IPS DF 6.9 (cell line): ENCODE measurements around the gene PCDHA11.
"Not testable (repeated sequence)": the region's sequence is repeated elsewhere in the genome, so short reads cannot be mapped to it uniquely, and the experiment has no call there.

ENCODE experiments used
- DNase-seq: peaks from one replicate; pipeline ENCODE4 v3.0.0-alpha.2; 2013; ENCODE audit warnings: low read depth, low spot score
- H3K27ac ChIP-seq: one replicate; pipeline ENCODE4 v1.5.1; 2013; ENCODE audit warnings: low read length, control low read depth
- H3K27me3 ChIP-seq: 2 replicates; pipeline ENCODE4 v1.6.1; 2013; ENCODE audit warnings: mild to moderate bottlenecking, low read length; ENCODE audit not compliant: control insufficient read depth, insufficient read depth
- H3K36me3 ChIP-seq: 2 replicates; pipeline ENCODE4 v1.6.1; 2013; ENCODE audit warnings: low read length; ENCODE audit not compliant: control insufficient read depth, insufficient read depth
- H3K4me1 ChIP-seq: 2 replicates; pipeline ENCODE4 v1.6.1; 2013; ENCODE audit warnings: low read length; ENCODE audit not compliant: control insufficient read depth, insufficient read depth
- H3K4me3 ChIP-seq: 2 replicates; pipeline ENCODE4 v1.5.1; 2013; ENCODE audit warnings: mild to moderate bottlenecking, low read length
- H3K9me3 ChIP-seq: 2 replicates; pipeline ENCODE4 v1.6.1; 2013; ENCODE audit warnings: low read length, inconsistent platforms; ENCODE audit not compliant: control insufficient read depth, insufficient read depth
- WGBS: extraction: QIAGEN DNeasy Blood & Tissue Kit; methylation state at CpG from one replicate; pipeline ENCODE4 v1.1.7; 2013; ENCODE audit warnings: mixed read lengths, missing lambda C conversion rate; ENCODE audit not compliant: insufficient read length, insufficient coverage; 5-methylcytosine and 5-hydroxymethylcytosine counted together

PCDHA11 gene, protein sequence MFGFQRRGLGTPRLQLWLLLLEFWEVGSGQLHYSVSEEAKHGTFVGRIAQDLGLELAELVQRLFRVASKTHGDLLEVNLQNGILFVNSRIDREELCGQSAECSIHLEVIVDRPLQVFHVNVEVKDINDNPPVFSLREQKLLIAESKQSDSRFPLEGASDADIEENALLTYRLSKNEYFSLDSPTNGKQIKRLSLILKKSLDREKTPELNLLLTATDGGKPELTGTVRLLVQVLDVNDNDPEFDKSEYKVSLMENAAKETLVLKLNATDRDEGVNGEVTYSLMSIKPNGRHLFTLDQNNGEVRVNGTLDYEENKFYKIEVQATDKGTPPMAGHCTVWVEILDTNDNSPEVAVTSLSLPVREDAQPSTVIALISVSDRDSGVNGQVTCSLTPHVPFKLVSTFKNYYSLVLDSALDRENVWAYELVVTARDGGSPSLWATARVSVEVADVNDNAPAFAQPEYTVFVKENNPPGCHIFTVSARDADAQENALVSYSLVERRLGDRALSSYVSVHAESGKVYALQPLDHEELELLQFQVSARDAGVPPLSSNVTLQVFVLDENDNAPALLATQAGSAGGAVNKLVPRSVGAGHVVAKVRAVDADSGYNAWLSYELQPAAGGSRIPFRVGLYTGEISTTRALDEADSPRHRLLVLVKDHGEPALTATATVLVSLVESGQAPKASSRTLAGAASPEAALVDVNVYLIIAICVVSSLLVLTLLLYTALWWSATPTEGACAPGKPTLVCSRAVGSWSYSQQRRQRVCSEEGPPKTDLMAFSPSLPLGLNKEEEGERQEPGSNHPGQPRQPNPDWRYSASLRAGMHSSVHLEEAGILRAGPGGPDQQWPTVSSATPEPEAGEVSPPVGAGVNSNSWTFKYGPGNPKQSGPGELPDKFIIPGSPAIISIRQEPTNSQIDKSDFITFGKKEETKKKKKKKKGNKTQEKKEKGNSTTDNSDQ

GRCh38 chr5:140868721-140869554 lies at the start of gene PCDHA11:
TSS of gene PCDHA11 (plus strand) at chr5:140868957. CDS start at chr5:140869104, 147 bp downstream.
- Histone ChIP-seq H3K27ac (no peak within 1 kb of the TSS), H3K27me3 (no peaks in the 10 kb centered on the region), H3K4me1 (no peaks in the 10 kb centered on the region), H3K9me3 (no peaks in the 10 kb centered on the region), H3K4me3 (peak within 1 kb of the TSS; percentile 47; the same call in 1 of the 2 replicates), H3K36me3 (peaks cover 9% of the 10 kb centered on the region; the same call in 1 of the 2 replicates)
- WGBS = no CpG with 5 or more reads among the region's 41 CpGs
- DNase-seq = no peak

DNA sequence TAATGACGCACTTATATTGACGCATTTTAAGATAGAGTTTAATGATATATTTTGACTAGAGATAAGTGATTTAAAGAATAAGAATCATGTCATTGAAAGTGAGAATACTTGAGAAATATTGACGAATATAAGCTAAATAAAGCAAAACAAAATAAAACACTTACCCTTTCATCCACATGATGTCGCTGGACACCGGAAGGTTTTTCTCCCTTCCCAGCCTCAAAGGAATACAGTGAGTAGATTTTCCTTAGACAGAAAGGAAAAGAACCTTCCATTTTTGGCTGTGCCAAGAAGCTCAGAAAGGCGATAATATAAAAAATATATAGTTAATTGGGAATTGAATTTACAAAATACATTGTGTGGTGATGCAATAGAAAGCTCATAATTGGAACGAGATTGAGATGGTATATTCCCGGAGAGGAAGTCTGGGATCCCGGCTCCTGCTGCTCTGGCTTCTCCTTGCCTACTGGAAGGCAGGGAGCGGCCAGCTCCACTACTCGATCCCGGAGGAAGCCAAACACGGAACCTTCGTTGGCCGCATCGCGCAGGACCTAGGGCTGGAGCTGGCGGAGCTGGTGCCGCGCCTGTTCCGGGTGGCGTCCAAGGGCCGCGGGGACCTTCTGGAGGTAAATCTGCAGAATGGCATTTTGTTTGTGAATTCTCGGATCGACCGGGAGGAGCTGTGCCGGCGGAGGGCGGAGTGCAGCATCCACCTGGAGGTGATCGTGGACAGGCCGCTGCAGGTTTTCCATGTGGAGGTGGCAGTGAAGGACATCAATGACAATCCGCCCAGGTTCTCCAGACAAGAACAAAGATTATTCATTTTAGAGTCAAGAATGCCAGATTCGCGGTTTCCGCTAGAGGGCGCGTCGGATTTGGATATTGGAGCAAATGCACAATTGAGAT lies 47.1 kb upstream of the PCDHA11 start, which contains the start of gene PCDHA5:
Gene PCDHA5 (plus strand): TSS at position 239 of the 906 bp plus-strand sequence.
- Histone ChIP-seq H3K9me3 (no peaks in the 10 kb centered on the region), H3K4me1 (no peaks in the 10 kb centered on the region), H3K27ac (no peak within 1 kb of the TSS), H3K27me3 (no peaks in the 10 kb centered on the region), H3K4me3 (peak within 1 kb of the TSS; percentile 49; the same call in 1 of the 2 replicates), H3K36me3 (no peaks in the 10 kb centered on the region)
- no peak for DNase-seq
- WGBS = 100% methylated on average over 2 of the region's 39 CpGs

DNA sequence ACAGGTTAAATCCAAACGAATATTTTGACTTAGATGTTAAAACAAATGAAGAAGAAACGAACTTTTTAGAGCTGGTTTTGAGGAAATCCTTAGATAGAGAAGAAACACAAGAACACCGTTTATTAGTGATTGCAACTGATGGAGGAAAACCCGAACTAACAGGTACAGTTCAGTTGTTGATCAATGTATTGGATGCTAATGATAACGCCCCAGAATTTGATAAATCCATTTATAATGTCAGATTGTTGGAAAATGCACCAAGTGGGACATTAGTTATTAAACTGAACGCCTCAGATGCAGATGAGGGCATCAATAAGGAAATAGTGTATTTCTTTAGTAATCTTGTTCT lies 46.5 kb upstream of the PCDHA11 start:
- no peak overlapping the region for H3K27ac ChIP-seq
- H3K4me1 ChIP-seq = no peaks in the 10 kb centered on the region
- no peaks in the 10 kb centered on the region for H3K36me3 ChIP-seq
- no peak overlapping the region for H3K4me3 ChIP-seq
- DNase-seq = no peak
- WGBS = no CpG with 5 or more reads among the region's 6 CpGs
- H3K27me3 ChIP-seq = no peaks in the 10 kb centered on the region
- no peaks in the 10 kb centered on the region for H3K9me3 ChIP-seq

GRCh38 chr5:140822969-140823368 lies 45.8 kb upstream of the PCDHA11 start:
- WGBS = no CpG with 5 or more reads among the region's 48 CpGs
- H3K27ac ChIP-seq, DNase-seq: not testable (repeated sequence)

GRCh38 chr5:140823475-140823874 lies 45.3 kb upstream of the PCDHA11 start:
- Histone ChIP-seq H3K27ac (no peak overlapping the region), H3K27me3 (no peaks in the 10 kb centered on the region), H3K4me3 (no peak overlapping the region), H3K4me1 (no peaks in the 10 kb centered on the region), H3K36me3 (no peaks in the 10 kb centered on the region), H3K9me3 (no peaks in the 10 kb centered on the region)
- DNase-seq = no peak
- no CpG with 5 or more reads among the region's 38 CpGs for WGBS

More at GRCh38 chr5:140822969-140823368, 45.8 kb upstream of the PCDHA11 start:
- H3K4me1 ChIP-seq, H3K27me3 ChIP-seq, H3K4me3 ChIP-seq, H3K9me3 ChIP-seq, H3K36me3 ChIP-seq: not testable (repeated sequence)

DNA sequence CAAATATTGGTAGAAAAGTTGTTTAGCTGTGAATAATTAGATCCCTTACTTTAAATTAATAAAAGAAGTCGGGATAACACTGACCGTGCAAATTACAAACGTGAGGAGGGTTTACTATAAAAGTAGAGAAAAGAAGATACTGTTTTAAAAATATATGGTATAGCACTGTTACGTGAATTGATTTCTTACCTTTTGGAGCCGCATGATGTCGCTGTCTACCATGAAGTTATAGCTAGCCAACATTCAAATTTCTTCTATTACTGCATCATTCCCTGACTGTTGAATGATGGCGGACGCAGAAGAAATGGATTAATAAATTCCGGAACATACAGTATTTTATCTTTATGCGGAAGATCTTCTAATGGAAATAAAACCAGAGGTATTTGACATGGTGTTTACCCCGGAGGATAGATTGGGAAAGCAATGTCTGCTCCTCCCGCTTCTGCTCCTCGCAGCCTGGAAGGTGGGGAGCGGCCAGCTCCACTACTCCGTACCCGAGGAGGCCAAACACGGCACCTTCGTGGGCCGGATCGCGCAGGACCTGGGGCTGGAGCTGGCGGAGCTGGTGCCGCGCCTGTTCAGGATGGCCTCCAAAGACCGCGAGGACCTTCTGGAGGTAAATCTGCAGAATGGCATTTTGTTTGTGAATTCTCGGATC lies 40.9 kb upstream of the PCDHA11 start, which contains the start of gene PCDHA6:
Gene PCDHA6 (plus strand): TSS at position 257 of the 658 bp plus-strand sequence. CDS start 132 bp downstream, at position 389.
- WGBS = no CpG with 5 or more reads among the region's 27 CpGs
- no peaks in the 10 kb centered on the region for H3K4me1 ChIP-seq
- H3K27ac ChIP-seq = no peak within 1 kb of the TSS
- no peaks in the 10 kb centered on the region for H3K36me3 ChIP-seq
- no peaks in the 10 kb centered on the region for H3K9me3 ChIP-seq
- no peak within 1 kb of the TSS for H3K4me3 ChIP-seq
- H3K27me3 ChIP-seq = no peaks in the 10 kb centered on the region
- no peak for DNase-seq

- no peak overlapping the region for H3K4me3 ChIP-seq
- no peak for DNase-seq
- no peaks in the 10 kb centered on the region for H3K4me1 ChIP-seq
- H3K9me3 ChIP-seq = no peaks in the 10 kb centered on the region
- no peaks in the 10 kb centered on the region for H3K27me3 ChIP-seq
- no peaks in the 10 kb centered on the region for H3K36me3 ChIP-seq
- WGBS = no CpG with 5 or more reads among the region's 18 CpGs
- H3K27ac ChIP-seq = no peak overlapping the region
Observed at GRCh38 chr5:140828362-140828737, 40.4 kb upstream of the PCDHA11 start.

- H3K4me1 ChIP-seq, H3K9me3 ChIP-seq, H3K27ac ChIP-seq, H3K27me3 ChIP-seq, DNase-seq, H3K36me3 ChIP-seq, H3K4me3 ChIP-seq: not testable (repeated sequence)
- WGBS = no CpG with 5 or more reads among the region's 106 CpGs
Observed at GRCh38 chr5:140829511-140830501, 39.0 kb upstream of the PCDHA11 start.
